OCI-LY3 (cell line): ENCODE results near the gene TAF11.

ENCODE experiments used
- H2AFZ ChIP-seq: fragments of 200-600, 300-600 bp; shearing (Covaris generic); 2 replicates; pipeline ENCODE4 v1.6.0; 2014; ENCODE audit warnings: antibody characterized with exemption, low read depth, low read length
- H3K27ac ChIP-seq: fragments of 200-600, 300-600 bp; sonication (generic); 2 replicates; pipeline ENCODE4 v1.5.1; 2014; ENCODE audit warnings: mild to moderate bottlenecking, low read length, moderate library complexity, mixed read lengths
- H3K27me3 ChIP-seq: fragments of 200-600, 300-600 bp; sonication (generic); 2 replicates; pipeline ENCODE4 v1.6.1; 2014; ENCODE audit warnings: low read depth, low read length, mixed read lengths
- H3K36me3 ChIP-seq: fragments of 200-600, 300-600 bp; sonication (generic); replicated peaks from 2 replicates; pipeline ENCODE3; 2014; ENCODE audit warnings: low read depth, low read length, mixed read lengths
- H3K4me1 ChIP-seq: fragments of 300-600, 200-600 bp; sonication (generic); 2 replicates; pipeline ENCODE4 v1.6.1; 2014; ENCODE audit warnings: low read length, mixed read lengths
- H3K4me2 ChIP-seq: fragments of 200-600, 300-600 bp; sonication (generic); 2 replicates; pipeline ENCODE4 v1.6.1; 2014; ENCODE audit warnings: low read length, mixed read lengths
- H3K4me3 ChIP-seq: fragments of 300-600, 200-600 bp; sonication (generic); 2 replicates; pipeline ENCODE4 v1.5.1; 2014; ENCODE audit warnings: antibody characterized with exemption, mild to moderate bottlenecking, low read length, moderate library complexity
- H3K79me2 ChIP-seq: fragments of 300-600, 200-600 bp; shearing (Covaris generic); 2 replicates; pipeline ENCODE4 v1.6.1; 2014; ENCODE audit warnings: mild to moderate bottlenecking, low read length, mixed read lengths
- H3K9ac ChIP-seq: fragments of 300-600, 200-600 bp; shearing (Covaris generic); 2 replicates; pipeline ENCODE4 v1.6.0; 2014; ENCODE audit warnings: mild to moderate bottlenecking, low read length, moderate library complexity
- H3K9me3 ChIP-seq: fragments of 200-600, 300-600 bp; shearing (Covaris generic); 2 replicates; pipeline ENCODE4 v1.6.1; 2014; ENCODE audit warnings: low read length, mixed read lengths; ENCODE audit not compliant: insufficient read depth
- H4K20me1 ChIP-seq: fragments of 200-600, 300-600 bp; sonication (generic); 2 replicates; pipeline ENCODE4 v1.6.1; 2016; ENCODE audit warnings: low read length, mixed read lengths; ENCODE audit not compliant: insufficient read depth
- CTCF ChIP-seq: fragments of 200-600, 300-600 bp; sonication (generic); IDR thresholded peaks from 2 replicates; pipeline ENCODE4 v1.5.1; 2014; ENCODE audit warnings: antibody characterized with exemption, low read length, low read depth
- EZH2phosphoT487 ChIP-seq: fragments of 200-600 bp; shearing (Covaris generic); IDR thresholded peaks from 2 replicates; pipeline ENCODE4 v1.6.1; 2018; ENCODE audit warnings: antibody characterized with exemption, mixed run types, low read depth

Gene TAF11

DNA sequence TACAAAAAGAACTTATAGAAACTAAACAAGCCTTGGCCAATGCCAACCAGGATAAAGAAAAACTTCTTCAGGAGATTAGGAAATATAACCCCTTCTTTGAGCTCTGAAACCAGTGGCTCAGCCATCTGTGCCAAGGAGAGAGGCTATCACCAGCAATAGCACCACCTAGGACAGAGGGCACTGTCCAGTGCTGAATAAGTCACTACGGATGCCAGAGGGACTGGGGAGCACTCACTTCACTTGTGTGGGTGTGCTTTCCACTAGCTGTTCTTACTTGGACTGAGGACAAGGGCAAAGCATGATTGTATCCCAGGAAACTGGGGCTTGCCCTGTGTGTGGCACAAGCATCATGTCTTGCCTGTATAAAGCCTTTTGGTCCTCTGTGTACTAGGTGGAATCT lies 15.5 kb downstream of the TAF11 start:
- Histone ChIP-seq H3K9me3 (no peaks in the 10 kb centered on the region), H3K27me3 (no peaks in the 10 kb centered on the region), H3K4me1 (no peaks in the 10 kb centered on the region), H2AFZ (no peak overlapping the region), H3K9ac (no peak overlapping the region), H3K4me3 (no peak overlapping the region), H4K20me1 (no peaks in the 10 kb centered on the region), H3K4me2 (no peak overlapping the region), H3K79me2 (no peaks in the 10 kb centered on the region), H3K27ac (no peak overlapping the region), H3K36me3 (peaks cover 31% of the 10 kb centered on the region)
- TF ChIP-seq EZH2phosphoT487 (no peak), CTCF (no peak)

DNA sequence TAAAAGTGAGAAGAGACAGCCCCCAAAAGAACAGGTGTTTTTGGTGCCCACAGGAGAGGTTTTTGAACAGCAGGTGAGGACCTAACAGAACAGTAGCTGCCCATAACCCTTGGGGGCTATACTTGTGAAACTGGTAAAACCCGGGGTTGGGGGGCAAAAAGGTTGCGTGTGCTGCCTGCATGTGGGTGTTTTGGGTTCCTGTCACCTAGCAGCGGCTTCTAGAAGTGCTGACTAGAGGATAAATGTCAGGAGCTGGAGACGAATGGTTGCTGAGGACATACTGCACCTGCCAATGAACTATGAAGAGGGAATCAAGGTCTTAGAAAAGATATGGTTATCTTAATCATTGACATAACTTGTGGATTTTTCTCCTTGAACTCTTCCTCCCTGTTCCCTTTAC lies 16.0 kb downstream of the TAF11 start:
- no peaks in the 10 kb centered on the region for H3K79me2 ChIP-seq
- H3K27ac ChIP-seq: no peak overlapping the region
- no peak overlapping the region for H3K4me2 ChIP-seq
- no peaks in the 10 kb centered on the region for H3K27me3 ChIP-seq
- H3K4me1 ChIP-seq: no peaks in the 10 kb centered on the region
- no peak overlapping the region for H3K9ac ChIP-seq
- no peak for TF ChIP-seq EZH2phosphoT487
- no peak for TF ChIP-seq CTCF
- no peaks in the 10 kb centered on the region for H4K20me1 ChIP-seq
- no peak overlapping the region for H2AFZ ChIP-seq
- H3K9me3 ChIP-seq: no peaks in the 10 kb centered on the region
- no peak overlapping the region for H3K4me3 ChIP-seq
- H3K36me3 ChIP-seq: peaks cover 29% of the 10 kb centered on the region

DNA sequence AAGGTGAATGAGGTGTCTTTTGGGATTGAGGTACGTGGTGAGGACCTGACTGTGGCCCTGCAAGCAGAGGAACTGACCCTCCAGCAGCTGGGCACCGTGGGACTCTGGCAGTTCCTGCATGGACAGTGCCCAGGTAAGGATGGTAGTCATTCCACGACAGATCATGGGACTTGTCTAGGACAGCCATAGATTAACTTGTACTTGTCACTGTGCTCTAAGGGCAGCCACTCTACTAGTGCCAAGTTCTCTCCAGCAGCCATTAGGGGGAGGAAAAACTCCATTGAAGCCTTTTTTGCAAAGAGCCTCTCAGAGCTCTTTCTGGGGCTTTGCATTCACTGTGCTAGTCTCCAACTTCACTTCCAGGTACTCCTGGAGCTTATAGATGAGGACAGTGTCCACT lies 20.4 kb downstream of the TAF11 start:
- no peak overlapping the region for H2AFZ ChIP-seq
- TF ChIP-seq CTCF (no peak), EZH2phosphoT487 (no peak)
- no peak overlapping the region for H3K27ac ChIP-seq
- no peaks in the 10 kb centered on the region for H3K27me3 ChIP-seq
- H3K4me3 ChIP-seq: no peak overlapping the region
- no peak overlapping the region for H3K4me2 ChIP-seq
- no peaks in the 10 kb centered on the region for H3K9me3 ChIP-seq
- no peak overlapping the region for H3K9ac ChIP-seq
- H3K4me1 ChIP-seq: no peaks in the 10 kb centered on the region
- peaks cover 17% of the 10 kb centered on the region for H3K36me3 ChIP-seq
- H4K20me1 ChIP-seq: no peaks in the 10 kb centered on the region
- no peaks in the 10 kb centered on the region for H3K79me2 ChIP-seq

DNA sequence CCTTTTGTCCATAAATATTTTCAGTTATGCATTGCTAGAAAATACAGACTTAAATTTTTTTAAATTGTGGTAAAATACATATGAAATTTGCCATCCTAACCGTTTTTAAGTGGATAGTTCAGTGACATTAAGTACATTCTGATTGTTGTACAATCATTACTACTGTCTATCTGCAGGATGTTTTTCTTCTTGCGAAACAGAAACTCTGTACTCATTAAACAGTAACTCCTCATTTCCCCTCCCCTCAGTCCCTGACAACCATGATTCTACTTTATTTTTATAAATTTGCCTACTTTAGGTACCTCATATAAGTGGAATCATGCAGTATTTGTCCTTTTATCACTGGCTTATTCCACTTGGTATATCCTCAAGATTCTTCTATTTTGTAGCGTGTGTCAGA lies 21.3 kb downstream of the TAF11 start:
- H3K79me2 ChIP-seq: no peaks in the 10 kb centered on the region
- H3K36me3 ChIP-seq: peaks cover 17% of the 10 kb centered on the region
- H3K9me3 ChIP-seq: no peaks in the 10 kb centered on the region
- H3K4me2 ChIP-seq: no peak overlapping the region
- H3K4me3 ChIP-seq: no peak overlapping the region
- no peak overlapping the region for H3K9ac ChIP-seq
- no peak for TF ChIP-seq EZH2phosphoT487
- TF ChIP-seq CTCF: no peak
- no peaks in the 10 kb centered on the region for H3K4me1 ChIP-seq
- H3K27me3 ChIP-seq: no peaks in the 10 kb centered on the region
- H4K20me1 ChIP-seq: no peaks in the 10 kb centered on the region
- no peak overlapping the region for H2AFZ ChIP-seq
- H3K27ac ChIP-seq: no peak overlapping the region
